GM19467 (cell line): Measurements from ENCODE around the gene RPL19.

Source experiments
- ATAC-seq: cut with Tn5 transposase; IDR thresholded peaks from one replicate; pipeline ENCODE4 v1.9.1; 2021; ENCODE audit warnings: mild to moderate bottlenecking, moderate library complexity; ENCODE audit not compliant: unreplicated experiment

The RPL19 gene

DNA sequence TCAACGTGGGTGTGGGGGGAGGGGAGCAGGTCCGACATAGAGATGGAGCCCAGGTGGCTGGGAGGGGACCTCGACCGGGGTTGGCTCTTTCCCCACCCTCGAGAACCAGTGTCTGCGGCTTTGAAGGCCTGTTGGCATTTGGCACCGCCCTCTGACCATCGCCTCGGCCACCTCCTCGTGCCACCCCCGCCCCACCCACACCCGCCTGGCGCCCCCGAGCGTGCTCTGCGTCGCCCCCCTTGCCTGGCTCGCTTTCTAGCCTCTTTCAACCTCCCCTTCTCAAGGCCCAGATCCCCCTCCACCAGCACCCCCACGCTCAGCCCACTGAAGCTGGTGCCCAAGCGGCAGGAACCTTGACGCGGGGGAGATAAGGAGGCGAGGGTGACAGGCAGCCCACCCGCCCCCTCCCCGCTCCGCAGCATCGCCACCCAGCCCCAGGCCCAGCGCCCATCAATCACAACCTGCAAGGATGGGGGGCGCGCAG, 3.2 kb upstream of the RPL19 start:
- ATAC-seq = no peak

DNA sequence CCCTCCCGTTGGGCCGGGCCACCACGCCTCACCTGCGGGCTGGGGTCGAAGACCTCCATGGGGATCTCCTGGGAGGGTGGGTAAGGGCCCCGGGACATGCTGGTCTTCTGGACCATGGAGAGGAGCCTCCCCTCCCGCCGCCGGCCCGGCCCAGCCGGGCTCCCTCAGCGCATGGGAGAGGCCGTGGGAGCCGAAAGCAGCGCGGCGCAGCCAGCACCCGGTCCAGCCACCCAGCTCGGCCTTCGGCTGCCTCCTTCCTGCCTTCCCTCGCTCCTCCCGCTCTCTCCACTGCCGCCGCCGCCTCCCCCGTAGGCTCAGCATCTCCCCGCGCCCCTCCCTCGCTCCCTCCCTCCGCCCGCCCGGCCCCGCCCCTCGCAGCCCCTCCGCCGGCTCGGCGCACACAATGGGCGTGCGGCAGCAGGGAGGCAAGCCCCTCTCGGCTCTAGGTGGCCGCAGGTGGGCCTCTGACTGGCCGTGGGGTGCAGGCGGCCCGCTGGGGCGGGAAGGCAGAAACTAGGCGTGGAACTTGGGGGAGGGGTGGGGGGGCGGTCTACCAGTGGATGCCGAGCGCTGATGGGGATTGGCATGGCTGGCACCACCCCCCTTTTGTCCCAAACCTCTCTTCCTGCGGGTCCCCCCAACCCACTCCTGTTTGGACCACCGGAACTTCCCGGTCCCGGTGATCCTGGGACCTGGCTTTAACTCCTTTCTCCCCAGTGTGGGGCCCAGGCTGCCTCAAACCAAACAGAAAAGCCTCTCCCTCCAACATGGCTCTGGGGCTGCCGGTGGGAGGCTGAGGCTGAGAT, 2.5 kb upstream of the RPL19 start, which contains the start of gene CACNB1:
CACNB1 (minus strand) TSS at position 290 of the 806 bp plus-strand sequence; CDS start at position 116, 174 bp downstream.
- ATAC-seq = no peak

DNA sequence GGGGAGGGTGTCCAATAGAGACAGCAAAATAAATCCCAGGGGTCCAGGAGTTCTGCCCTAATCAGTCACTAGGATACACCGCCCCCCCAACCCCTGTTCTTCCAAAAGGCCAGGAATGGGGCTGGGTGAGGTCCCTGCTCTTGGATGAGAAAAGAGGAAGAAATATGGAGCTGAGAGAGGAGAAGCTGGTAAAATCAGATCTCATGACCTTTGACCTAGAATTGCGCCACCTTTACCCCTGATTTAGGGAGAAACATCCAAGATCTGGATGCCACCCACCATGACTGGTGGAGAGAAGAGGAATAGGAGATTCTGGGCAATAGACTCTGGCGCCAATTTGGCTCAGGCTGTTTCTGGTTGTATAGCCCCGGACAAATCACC, 1.9 kb upstream of the RPL19 start:
- ATAC-seq = no peak

DNA sequence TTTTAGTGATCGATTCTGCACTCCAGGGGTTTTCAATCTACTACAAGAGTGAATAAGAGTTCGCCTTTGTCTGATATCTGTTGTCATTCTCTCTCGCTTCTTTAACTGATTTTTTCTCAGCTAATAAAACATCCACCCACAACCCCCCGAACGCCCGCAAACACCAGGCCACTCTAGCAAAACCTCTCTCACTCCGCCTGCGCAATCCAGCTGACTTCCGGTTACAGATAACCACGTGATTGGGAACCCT, 338 bp upstream of the RPL19 start:
- peak; percentile 48 for ATAC-seq

DNA sequence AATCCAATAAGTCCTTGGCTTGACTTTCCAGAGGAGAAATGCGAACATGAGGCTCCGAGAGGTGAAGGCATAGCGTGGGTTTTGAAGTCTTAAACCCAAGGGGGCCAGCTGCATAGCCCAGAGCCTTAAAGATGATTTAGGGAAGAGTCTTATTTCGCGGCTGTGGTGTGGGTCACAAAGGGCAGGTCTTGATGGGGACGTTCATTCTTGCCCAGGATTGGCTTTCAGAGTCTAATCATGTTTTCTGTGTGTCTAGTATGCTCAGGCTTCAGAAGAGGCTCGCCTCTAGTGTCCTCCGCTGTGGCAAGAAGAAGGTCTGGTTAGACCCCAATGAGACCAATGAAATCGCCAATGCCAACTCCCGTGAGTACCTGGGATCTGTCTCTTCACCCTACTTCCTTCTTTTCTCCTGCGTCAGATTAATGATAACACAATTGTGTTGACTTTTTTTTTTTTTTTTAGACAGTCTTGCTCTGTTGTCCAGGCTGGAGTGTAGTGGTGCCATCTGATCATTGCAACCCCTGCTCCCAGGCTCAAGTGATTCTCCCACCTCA, 951 bp downstream of the RPL19 start:
- no peak for ATAC-seq

DNA sequence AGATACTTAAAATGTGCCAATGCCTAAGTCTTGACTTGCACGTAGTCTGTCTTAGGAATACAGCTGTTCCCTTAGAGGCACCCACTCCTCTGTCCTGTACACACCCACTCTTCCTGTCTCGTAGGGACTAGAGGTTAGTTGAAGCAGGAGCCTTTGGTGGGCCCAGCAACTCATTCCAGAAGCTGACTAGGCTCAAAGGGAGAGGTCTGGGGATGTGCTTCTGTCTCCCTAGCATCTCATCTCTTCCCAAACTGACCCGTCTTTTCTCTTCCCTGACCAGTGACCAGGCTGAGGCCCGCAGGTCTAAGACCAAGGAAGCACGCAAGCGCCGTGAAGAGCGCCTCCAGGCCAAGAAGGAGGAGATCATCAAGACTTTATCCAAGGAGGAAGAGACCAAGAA, 4.2 kb downstream of the RPL19 start:
- ATAC-seq = no peak

DNA sequence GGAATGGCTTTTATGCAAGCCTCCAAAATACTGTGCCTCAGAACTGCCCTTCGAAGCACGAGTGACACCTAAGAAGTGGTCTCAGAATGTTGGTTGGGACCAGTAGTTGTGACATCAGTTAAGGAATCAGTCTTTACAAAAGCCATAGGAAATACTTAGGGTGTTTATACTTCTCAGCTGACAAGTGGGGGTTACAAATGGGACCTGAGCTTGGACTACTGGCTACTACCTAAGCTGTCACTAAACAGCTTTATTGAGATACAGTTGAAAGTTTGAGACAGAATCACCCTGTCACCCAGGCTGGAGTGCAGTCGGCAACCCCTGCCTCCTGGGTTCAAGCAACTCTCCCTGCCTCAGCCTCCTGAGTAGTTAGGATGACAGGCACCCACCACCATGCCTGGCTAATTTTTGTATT, 5.0 kb downstream of the RPL19 start:
- ATAC-seq = no peak

DNA sequence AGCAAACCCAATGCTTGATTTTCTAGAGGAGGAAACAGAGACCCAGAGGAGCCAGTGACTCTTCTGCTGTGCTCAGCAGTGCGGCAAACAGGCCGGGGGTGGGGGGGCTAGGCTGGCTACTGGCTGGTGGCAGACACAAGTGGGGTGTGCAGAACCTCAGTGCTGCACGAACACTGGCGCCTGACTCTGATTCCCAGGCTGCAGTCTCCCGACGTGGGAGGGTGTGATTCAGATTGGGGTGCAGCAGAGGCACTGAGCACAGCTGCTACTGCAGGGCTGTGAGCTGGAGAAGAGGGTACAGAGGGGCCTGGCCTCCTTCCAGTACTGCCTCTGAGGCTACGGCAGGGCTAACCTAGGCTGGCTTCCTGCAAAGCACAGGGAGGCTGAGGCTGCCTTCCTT, 8.1 kb downstream of the RPL19 start:
- ATAC-seq = no peak

DNA sequence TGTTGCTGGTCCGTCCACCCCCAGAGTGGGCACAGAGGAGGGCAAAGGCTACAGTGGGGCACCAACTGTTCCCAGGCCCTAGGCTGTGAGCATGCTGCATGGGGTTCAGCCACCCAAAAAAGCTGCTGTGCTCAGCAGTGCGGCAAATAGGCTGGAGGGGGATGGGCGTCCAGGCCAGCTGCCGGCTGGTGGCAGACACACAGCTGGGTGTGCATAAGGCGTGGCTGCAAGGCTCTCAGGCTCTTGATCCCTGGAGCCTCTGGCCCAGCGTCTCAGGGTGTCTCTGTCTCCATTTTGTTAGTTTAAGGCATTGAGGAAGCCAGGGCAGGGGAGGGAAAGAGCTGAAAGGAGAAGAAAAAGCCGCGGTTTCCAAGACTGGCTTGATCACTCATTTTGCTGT, 8.8 kb downstream of the RPL19 start:
- no peak for ATAC-seq

DNA sequence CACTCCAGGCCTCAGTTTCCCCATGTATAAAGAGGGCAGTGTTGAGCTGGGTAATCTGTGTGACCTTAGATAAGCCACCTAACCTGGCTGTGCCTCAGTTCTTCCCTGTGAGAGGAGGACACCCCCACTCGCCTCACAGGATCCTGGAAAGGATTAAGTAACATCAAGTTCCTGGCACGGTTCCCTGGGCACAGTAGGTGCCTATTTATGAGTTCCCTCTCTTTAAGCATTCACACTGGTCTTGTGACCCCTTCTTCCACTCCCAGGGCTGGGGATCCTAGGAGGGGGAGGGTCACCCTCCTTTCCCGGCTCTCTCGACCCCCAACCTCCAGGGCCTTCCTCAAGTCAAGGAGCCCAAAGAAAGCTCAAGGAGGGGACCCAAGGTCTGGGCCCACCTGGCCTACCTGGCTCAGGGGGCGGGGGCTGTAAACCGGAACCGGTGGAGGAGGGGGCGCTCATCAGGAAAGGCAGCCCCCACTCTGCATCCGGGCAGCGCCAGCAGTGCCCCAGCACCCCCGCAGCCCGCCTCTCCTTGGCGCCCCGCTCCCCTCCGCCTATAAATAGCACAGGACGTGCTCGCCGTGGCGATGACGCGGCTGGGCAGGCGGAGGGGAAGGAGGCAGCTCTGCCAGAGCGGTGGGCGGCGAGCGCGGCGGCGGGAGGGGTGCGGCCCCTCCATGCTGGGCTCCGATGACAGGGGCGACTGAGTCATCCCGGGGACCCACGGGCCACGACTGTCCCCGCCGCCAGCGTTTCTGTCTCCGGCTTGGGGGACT, 9.4 kb downstream of the RPL19 start:
- ATAC-seq = no peak

DNA sequence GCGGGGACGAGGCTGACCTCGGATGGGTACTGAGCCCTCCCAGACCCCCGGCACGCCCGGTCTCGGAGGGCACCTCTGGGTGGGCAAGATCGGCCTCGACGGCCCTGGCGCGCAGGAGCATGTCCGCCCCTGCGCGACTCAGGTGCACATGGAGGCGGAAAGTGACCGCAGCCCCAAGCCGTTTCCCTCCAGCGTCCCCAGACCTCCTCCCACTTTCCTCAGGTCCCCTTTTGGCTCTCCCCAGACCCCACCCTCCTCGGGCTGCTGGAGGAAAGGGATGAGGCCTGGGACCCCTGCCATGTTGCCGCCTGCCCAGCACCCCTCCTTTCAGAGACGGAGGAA, 10.0 kb downstream of the RPL19 start:
- ATAC-seq = no peak

DNA sequence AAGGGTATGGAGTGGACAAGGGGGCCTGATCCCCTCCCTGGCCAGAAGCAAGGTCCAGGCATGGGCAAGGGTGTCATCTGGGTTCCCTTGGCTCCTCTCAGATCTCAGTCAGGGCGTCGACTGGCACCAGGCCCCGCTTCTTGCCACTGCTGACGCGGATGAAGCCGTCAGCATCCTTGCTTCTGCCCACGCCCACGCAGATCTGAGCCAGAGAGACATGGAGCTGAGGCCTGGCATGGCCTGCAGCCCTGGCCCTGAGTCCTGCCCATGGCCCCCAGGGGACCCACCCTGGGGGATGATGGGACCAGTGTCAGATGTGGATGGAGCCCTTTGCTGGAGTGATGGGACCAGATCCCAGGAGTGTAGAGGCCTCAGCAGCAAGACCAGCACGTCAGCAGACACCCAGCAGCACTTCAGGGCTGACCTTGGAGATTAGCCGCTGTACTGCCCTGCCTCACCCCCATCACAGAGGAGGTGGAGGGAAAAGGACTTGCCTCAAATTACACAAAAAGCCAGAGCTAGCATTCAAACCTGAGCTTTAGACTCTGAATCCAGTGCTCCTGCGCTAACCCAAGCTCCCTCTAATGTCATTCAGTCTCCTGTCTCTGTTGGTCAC, 12.2 kb downstream of the RPL19 start:
- no peak for ATAC-seq

DNA sequence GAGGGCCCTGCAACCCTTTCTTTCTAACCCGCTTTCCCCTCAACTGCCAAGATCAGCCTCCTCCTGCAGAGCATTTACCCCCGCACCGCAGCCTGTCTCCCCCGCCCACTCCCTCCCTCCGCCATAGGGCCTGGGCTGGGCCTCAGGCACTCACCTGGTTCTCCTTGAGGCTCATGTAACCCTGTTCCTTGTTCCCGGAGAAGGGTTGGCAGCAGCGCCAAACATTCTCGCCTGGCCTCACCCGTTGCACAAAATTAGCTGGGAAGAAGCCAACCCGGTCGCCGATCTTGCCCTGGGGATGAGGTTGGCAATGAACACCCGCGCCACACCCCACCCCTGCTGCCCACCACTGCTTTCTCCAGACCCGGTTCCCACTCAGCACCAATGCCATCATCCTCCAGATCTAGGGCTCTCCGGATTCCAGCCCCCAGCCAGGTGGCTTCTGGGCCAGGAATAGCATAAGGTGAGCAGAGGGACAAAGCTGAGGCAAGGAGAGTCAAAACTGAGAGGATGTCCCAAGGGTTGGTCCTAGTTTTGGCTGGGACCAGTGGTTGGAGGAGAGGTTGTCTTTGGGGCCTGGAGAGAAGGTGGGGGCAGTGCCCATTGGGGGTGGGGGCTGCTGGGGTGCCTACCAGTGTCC, 12.9 kb downstream of the RPL19 start:
- ATAC-seq = no peak

DNA sequence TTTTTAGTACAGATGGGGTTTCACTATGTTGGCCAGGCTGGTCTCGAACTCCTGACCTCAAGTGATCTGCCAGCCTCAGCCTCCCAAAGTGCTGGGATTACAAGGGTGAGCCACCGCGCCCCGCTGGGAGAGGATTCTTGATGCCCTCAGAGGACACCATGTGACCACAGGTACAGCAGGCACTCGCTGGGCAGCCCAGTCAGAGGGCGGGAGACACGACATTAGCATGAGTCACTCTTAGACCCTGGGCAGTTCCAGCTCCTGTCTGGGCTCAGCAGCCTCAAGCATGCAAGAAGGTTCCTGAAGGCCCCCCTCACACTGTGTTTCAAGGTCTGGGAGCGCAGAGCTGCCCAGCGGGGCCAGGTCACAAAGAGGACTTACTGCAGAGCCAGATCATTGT, 13.8 kb downstream of the RPL19 start:
- no peak for ATAC-seq

DNA sequence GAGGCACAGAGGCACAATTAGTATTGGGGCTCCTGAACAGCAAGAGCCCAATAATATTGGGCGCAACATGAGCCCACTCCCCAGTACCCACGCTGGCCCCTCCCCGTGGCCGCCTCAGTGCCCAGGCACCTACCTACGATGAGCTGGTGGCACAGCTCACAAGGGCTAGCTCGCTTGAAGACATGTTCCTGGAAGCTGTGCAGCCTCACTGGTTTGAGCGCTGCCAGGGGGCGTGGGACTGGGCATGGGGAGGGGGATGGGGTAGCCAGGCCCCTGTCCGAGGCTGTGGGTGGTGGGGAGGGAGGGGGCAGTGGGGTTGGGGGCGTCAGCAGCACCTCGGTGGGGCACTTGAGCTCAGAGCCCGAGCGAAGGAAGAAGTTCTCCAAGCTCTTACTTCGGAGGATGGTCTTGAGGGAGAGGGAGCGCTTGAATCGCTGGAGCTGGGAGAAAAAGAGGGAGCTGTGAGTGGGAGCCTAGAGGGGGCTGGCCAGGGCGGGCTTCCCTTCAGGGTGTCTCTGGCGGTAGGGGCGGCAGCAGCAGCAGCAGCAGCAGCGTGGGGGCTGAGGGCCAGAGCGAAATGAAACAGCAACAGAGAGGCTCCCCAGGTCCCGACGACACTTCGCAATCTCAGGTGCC, 17.8 kb downstream of the RPL19 start:
- no peak for ATAC-seq

DNA sequence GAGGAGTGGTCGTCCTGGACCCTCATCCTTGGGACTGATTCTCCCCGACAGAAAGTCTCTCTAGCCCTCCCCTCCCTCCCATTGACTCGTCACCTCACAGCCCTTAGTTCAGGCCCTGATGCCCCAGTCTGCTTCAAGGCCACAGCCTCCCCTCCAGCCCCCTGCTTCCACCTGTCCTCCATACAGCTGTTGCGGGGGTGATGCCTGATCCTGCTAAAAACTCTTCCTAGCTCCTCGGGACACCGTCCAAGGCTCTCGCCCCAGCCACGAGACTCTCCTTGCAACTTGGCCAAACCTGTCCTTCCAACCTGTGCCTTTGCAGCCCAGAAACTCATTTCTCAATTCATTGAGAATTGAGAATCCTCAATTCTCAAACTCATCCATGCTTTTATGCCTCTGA, 18.8 kb downstream of the RPL19 start:
- no peak for ATAC-seq

DNA sequence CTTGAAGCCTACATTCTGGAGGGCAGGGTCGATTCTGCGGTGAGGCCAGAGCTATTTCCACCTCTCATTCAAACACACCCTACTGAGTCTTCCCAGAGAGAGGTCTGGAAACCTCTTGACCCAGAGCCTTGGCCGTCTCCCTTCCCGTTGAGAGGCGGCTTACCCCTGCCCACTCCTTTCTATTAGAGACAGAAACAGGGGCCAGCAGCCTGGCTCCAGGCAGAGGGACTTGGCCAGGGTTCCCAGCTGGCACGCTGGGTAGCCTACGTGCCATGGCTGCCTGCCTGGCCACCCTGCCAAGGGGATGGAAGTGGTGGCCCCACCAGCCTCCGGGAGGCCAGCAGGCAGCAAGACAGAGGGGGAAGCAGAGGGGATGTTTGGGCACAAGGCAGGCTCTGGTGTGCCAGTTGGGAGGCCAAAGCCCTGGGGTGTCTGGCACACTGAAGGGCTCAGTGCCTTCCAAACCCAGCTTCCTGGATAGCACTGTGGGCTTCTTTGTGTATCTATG, 19.6 kb downstream of the RPL19 start:
- no peak for ATAC-seq

DNA sequence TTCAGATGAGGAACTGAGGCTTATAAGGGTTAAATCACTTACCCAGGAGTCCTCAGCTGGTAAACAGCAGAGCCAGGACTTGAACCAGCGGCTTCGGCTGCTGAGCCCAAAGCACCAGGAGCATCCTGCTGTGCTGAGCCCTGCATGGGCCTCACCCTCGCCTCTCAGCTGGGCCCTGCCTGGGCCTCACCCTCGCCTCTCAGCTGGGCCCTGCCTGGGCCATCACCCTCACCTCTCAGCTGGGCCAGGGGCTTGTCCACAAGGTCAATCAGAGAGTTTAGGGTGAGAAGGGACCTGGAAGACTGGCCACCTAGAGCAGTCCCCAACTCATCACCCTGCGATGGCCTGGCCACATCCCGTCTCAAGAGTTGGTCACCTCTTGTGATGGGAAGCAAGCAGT, 21.5 kb downstream of the RPL19 start:
- no peak for ATAC-seq

DNA sequence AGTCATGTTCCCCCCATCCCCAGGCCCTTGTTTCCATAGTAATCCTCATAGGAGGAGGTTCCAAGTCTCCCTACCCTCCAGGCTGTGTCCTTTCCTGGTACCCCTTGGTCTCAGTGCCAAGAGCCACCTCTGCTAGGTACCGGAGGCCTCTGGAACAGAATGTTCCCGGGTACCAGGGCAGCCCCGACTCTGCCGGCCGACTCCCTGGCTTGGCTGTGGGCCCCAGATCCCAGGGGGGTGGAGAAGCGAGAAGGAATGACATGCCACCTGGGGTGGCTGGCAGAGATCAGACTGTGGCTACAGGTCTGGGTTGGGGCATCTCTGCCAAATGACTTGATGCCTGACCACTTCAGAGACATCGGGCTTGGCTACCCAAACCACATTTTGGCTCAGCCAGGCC, 22.1 kb downstream of the RPL19 start:
- no peak for ATAC-seq
